ENCODE measurements around the gene SYMPK. TPM values are rescaled to one million over a fixed set of nuclear protein-coding genes. Genes with fewer than 3 reads are reported as not detected.

SYMPK gene
- total RNA-seq, 1 experiment from 2014 or later = 85.5 TPM

GRCh38 chr19:45876161-45876410 is 13.1 kb upstream of the SYMPK start:
- ChIA-PET POLR2A (ENCODE audit: low non-redundant PET) (no interaction called here), CTCF (no interaction called here)
- no peak for DNase-seq (ENCODE audit: low spot score)
- no TSS peak for BruUV-seq (replicated peaks)
- Histone ChIP-seq H3K4me3 (ENCODE audit: low read depth, low read length, poor library complexity, severe bottlenecking) (no peak overlapping the region), H3K27me3 (replicated peaks; ENCODE audit: insufficient read depth, low read depth, low read length, poor library complexity) (no peaks in the 10 kb centered on the region), H3K27ac (ENCODE audit: low read depth, low read length, poor library complexity, severe bottlenecking) (no peak overlapping the region), H3K9me3 (ENCODE audit: low read depth, low read length, poor library complexity, severe bottlenecking) (no peaks in the 10 kb centered on the region), H3K36me3 (ENCODE audit: insufficient read depth, low read length, poor library complexity, severe bottlenecking) (no peaks in the 10 kb centered on the region), H3K4me1 (ENCODE audit: insufficient read depth, low read length, poor library complexity, severe bottlenecking) (no peaks in the 10 kb centered on the region)
- intact Hi-C loops (cut with micrococcal nuclease; ENCODE audit: unreplicated experiment) = no loop called here
- TF ChIP-seq CTCF (conservative IDR thresholded peaks at IDR 0.05; ENCODE audit: low read depth, low read length) (no peak), EZH2 (IDR thresholded peaks at IDR 0.05; ENCODE audit: borderline replicate concordance, low read depth, low read length, poor library complexity, severe bottlenecking) (no peak)

- CTCF ChIA-PET = no interaction called here
- no TSS peak for BruUV-seq (replicated peaks)
- Histone ChIP-seq H3K4me3 (ENCODE audit: low read depth, low read length, poor library complexity, severe bottlenecking) (no peak overlapping the region), H3K27ac (ENCODE audit: low read depth, low read length, poor library complexity, severe bottlenecking) (no peak overlapping the region), H3K27me3 (replicated peaks; ENCODE audit: insufficient read depth, low read depth, low read length, poor library complexity) (no peaks in the 10 kb centered on the region), H3K36me3 (ENCODE audit: insufficient read depth, low read length, poor library complexity, severe bottlenecking) (no peaks in the 10 kb centered on the region), H3K9me3 (ENCODE audit: low read depth, low read length, poor library complexity, severe bottlenecking) (no peaks in the 10 kb centered on the region), H3K4me1 (ENCODE audit: insufficient read depth, low read length, poor library complexity, severe bottlenecking) (no peaks in the 10 kb centered on the region)
- POLR2A ChIA-PET (ENCODE audit: low non-redundant PET) = no interaction called here
- DNase-seq (ENCODE audit: low spot score) = no peak
- TF ChIP-seq CTCF (conservative IDR thresholded peaks at IDR 0.05; ENCODE audit: low read depth, low read length) (no peak), EZH2 (IDR thresholded peaks at IDR 0.05; ENCODE audit: borderline replicate concordance, low read depth, low read length, poor library complexity, severe bottlenecking) (no peak)
- intact Hi-C loops (cut with micrococcal nuclease; ENCODE audit: unreplicated experiment) = no loop called here
Observed at GRCh38 chr19:45874620-45874966, 11.6 kb upstream of the SYMPK start.

GRCh38 chr19:45873219-45873772 is 10.3 kb upstream of the SYMPK start:
- TF ChIP-seq EZH2 (IDR thresholded peaks at IDR 0.05; ENCODE audit: borderline replicate concordance, low read depth, low read length, poor library complexity, severe bottlenecking) (no peak), CTCF (conservative IDR thresholded peaks at IDR 0.05; ENCODE audit: low read depth, low read length) (no peak)
- intact Hi-C loops (cut with micrococcal nuclease; ENCODE audit: unreplicated experiment) = no loop called here
- ChIA-PET POLR2A (ENCODE audit: low non-redundant PET) (no interaction called here), CTCF (no interaction called here)
- Histone ChIP-seq H3K4me3 (ENCODE audit: low read depth, low read length, poor library complexity, severe bottlenecking) (no peak overlapping the region), H3K27ac (ENCODE audit: low read depth, low read length, poor library complexity, severe bottlenecking) (no peak overlapping the region), H3K9me3 (ENCODE audit: low read depth, low read length, poor library complexity, severe bottlenecking) (no peaks in the 10 kb centered on the region), H3K27me3 (replicated peaks; ENCODE audit: insufficient read depth, low read depth, low read length, poor library complexity) (no peaks in the 10 kb centered on the region), H3K4me1 (ENCODE audit: insufficient read depth, low read length, poor library complexity, severe bottlenecking) (no peaks in the 10 kb centered on the region), H3K36me3 (ENCODE audit: insufficient read depth, low read length, poor library complexity, severe bottlenecking) (no peaks in the 10 kb centered on the region)
- no peak for DNase-seq (ENCODE audit: low spot score)
- no TSS peak for BruUV-seq (replicated peaks)

Measured in A673 (cell line).